NB4 (cell line): ENCODE data around the gene ENOSF1.

Source experiments
- DNase-seq: peaks from one replicate; pipeline ENCODE4 v3.0.0; 2010; ENCODE audit warnings: low read depth
- H3K4me3 ChIP-seq: one replicate; pipeline ENCODE4 v1.5.1; 2011; ENCODE audit warnings: mild to moderate bottlenecking, low read depth, low read length, moderate library complexity
- CTCF ChIP-seq: IDR thresholded peaks from one replicate; pipeline ENCODE4 v1.5.1; 2012; ENCODE audit warnings: low read depth, low read length
- MAX ChIP-seq: IDR thresholded peaks from 2 replicates; pipeline ENCODE4 v1.6.1; 2011; ENCODE audit warnings: low read depth, low read length
- MYC ChIP-seq: IDR thresholded peaks from 2 replicates; pipeline ENCODE4 v1.6.1; 2011; ENCODE audit warnings: low read depth, low read length
- POLR2A ChIP-seq: IDR thresholded peaks from 2 replicates; pipeline ENCODE4 v1.6.1; 2011; ENCODE audit warnings: mild to moderate bottlenecking; ENCODE audit not compliant: insufficient read length; ENCODE audit errors: extremely low read depth

The ENOSF1 gene

GRCh38 chr18:671405-671804 lies 41.0 kb downstream of the ENOSF1 start:
- DNase-seq, result no peak
- no peak for TF ChIP-seq MAX
- TF ChIP-seq MYC, result no peak
- no peak for TF ChIP-seq POLR2A
- no peak for TF ChIP-seq CTCF
- no peak overlapping the region for H3K4me3 ChIP-seq

- no peak for TF ChIP-seq POLR2A
- no peak for TF ChIP-seq MYC
- no peak for TF ChIP-seq CTCF
- H3K4me3 ChIP-seq, result no peak overlapping the region
Observed at GRCh38 chr18:670522-670921, 41.9 kb downstream of the ENOSF1 start.

GRCh38 chr18:669077-669476 lies 43.4 kb downstream of the ENOSF1 start:
- TF ChIP-seq POLR2A, result no peak
- no peak for TF ChIP-seq MYC
- TF ChIP-seq CTCF, result no peak
- no peak for TF ChIP-seq MAX
- DNase-seq, result no peak
- no peak overlapping the region for H3K4me3 ChIP-seq

More at GRCh38 chr18:670522-670921, 41.9 kb downstream of the ENOSF1 start:
- DNase-seq, result no peak

GRCh38 chr18:668260-668659 lies 44.2 kb downstream of the ENOSF1 start:
- TF ChIP-seq MAX (no peak), CTCF (no peak), MYC (no peak), POLR2A (no peak)
- H3K4me3 ChIP-seq, result no peak overlapping the region
- DNase-seq, result no peak

- no peak for TF ChIP-seq POLR2A
- TF ChIP-seq CTCF, result no peak
- DNase-seq, result no peak
- H3K4me3 ChIP-seq, result no peak overlapping the region
Observed at GRCh38 chr18:666628-667027, 45.8 kb downstream of the ENOSF1 start.

- peak; percentile 45 for DNase-seq
- no peak for TF ChIP-seq MYC
- peak; percentile 42 for TF ChIP-seq CTCF
- TF ChIP-seq MAX, result no peak
- TF ChIP-seq POLR2A, result no peak
- H3K4me3 ChIP-seq, result no peak overlapping the region
Observed at GRCh38 chr18:666177-666576, 46.3 kb downstream of the ENOSF1 start.
